Embryonic facial prominence (tissue), 1 donor: Measurements from ENCODE around the gene EXT2.

Source experiments
- DNase-seq: peaks from one replicate; pipeline ENCODE4 v3.0.0-alpha.2; 2016; ENCODE audit errors: extremely low spot score

The EXT2 gene

GRCh38 chr11:44241851-44242250, 146.4 kb downstream of the EXT2 start:
- no peak for DNase-seq

GRCh38 chr11:44243086-44243485, 147.6 kb downstream of the EXT2 start:
- DNase-seq, result no peak

GRCh38 chr11:44243595-44244343, 148.3 kb downstream of the EXT2 start:
- no peak for DNase-seq

- no peak for DNase-seq
Observed at GRCh38 chr11:44244639-44245310, 149.3 kb downstream of the EXT2 start.

- no peak for DNase-seq
Observed at GRCh38 chr11:44246726-44247125, 151.2 kb downstream of the EXT2 start.

- no peak for DNase-seq
Observed at GRCh38 chr11:44247508-44247907, 152.0 kb downstream of the EXT2 start.

- no peak for DNase-seq
Observed at GRCh38 chr11:44248109-44248508, 152.6 kb downstream of the EXT2 start.

- DNase-seq, result no peak
Observed at GRCh38 chr11:44250421-44250820, 154.9 kb downstream of the EXT2 start.

- no peak for DNase-seq
Observed at GRCh38 chr11:44252999-44253602, 157.6 kb downstream of the EXT2 start.

- no peak for DNase-seq
Observed at GRCh38 chr11:44255406-44256071, 160.1 kb downstream of the EXT2 start.

- DNase-seq, result no peak
Observed at GRCh38 chr11:44256673-44257291, 161.3 kb downstream of the EXT2 start.

- no peak for DNase-seq
Observed at GRCh38 chr11:44257338-44258189, 162.1 kb downstream of the EXT2 start.

GRCh38 chr11:44258190-44258489, 162.7 kb downstream of the EXT2 start:
- DNase-seq, result no peak

GRCh38 chr11:44258839-44259420, 163.5 kb downstream of the EXT2 start:
- DNase-seq, result no peak

GRCh38 chr11:44260081-44260480, 164.6 kb downstream of the EXT2 start:
- DNase-seq, result no peak

- DNase-seq, result no peak
Observed at GRCh38 chr11:44261800-44262591, 166.5 kb downstream of the EXT2 start.

- DNase-seq, result no peak
Observed at GRCh38 chr11:44263738-44264437, 168.4 kb downstream of the EXT2 start.

- no peak for DNase-seq
Observed at GRCh38 chr11:44264438-44264749, 168.9 kb downstream of the EXT2 start.

GRCh38 chr11:44264761-44265160, 169.3 kb downstream of the EXT2 start:
- DNase-seq, result no peak
